Measurements from ENCODE around the gene TEK.

Gene TEK

DNA sequence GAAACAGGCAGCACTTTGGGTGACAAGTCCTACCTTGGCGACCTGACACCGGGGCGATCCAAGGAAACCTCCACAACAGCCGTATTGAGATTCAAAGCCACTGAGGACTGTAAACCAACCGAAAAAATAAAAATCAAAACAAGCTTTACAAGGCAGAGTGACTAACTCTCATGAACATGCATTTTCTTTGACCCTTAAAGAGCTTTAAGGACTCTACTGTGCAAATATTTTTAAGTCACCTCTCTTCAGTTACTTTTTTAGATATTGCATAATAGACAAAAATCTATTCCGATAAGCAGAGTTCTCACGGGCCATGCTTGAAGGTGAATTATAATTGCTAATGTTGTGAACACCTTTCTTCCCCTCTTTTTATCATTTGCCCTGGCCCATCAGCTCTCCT lies 149.6 kb downstream of the TEK start:
- no peak for DNase-seq

DNA sequence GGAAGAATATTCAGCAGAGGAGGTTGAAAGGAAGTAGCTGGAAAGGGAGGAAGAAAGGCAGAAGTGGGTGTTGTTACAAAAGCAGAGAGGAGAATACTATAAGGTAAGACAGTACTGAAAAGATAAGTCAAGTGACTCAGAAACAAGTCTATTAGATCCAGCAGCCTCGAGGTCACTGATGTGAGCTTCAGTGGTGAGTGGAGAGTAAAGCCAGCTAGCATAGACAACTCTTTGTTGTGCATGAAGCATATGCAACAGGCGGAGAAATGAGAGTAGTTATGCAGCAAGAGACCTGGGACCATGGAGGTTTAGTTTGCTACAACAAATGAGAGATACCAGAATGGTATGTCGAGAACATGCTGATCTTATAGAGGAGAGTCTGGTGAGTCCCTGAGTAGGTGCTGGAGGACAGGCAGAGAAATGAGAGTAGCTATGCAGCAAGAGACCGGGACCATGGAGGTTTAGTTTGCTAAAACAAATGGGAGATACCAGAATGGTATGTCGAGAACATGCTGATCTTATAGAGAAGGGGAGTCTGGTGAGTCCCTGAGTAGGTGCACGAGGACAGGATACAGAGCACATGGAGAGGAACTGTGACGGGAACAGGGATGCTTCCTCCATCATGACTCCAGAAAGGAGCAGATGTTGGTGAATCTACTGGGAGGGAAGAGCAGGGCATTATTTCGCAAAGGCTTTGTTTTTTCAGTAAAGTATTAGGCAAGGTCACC lies 151.9 kb downstream of the TEK start:
- no peak for DNase-seq

DNA sequence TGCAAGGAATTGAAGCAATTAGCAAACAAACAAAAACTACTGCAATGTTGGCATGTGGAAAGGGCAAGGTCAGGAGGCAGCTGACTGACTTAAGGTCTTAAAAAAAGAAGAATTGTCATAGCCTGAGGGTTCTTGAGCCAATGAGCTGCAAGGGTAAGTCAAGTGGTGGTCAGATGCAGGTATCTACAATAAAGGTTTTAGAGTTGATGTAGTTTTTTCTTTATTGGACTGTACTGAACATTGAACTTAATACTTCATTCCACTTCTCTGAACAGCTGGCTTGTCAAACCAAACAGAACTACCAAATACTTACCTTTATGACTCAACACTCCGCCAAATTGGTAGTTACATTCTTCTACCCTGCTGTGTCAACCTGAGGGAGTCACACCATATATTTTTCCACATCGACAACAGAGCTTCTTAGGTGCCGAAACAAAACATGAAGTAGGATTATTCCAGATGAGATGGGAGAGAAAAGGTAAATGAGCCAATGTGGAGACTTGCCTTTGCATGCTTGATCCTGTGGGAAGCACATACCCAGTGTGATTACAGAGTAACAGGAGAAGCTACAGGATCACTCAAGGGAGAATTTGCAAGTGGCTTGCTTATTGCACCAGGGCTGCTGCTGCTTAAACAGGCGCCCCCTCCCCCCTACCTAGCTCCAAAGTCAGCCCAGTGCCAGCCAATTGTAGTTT lies 152.6 kb downstream of the TEK start:
- no peak for DNase-seq

DNA sequence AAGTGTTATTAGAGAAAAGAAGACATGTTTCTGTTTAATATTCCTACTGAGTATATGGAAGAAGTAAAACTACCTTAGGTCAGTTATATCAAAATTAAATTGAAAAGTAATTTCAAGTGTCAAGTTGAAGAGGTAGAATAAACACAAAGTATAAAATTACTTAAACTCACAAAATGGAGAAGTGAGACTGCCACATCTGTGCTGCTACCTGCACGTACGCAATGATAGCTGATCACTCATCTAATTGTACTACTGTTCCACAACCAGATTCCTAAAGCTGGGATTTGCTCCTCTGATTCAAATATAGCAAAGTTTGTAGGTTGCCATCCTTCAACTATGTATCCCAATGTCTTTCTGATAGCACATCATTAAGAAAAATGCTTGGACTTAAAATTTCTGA lies 163.1 kb downstream of the TEK start:
- no peak for DNase-seq

DNA sequence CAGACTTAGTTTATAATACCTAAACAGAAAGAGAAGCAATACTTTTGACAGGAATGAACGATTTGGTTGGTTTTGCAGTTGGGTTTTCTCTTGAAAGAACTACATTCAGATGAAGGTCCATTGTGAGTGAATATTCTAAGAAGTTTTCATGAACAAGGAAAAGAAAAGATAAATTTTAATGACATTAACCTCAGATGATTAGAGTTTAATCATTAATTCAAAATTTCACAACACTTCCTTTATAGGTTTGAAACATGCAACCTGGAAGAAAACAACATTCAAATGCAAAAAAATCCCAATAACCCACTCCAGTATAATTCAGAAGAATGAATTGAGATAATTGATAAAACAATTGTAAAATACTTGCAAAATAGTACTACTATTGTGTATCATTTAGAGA lies 164.2 kb downstream of the TEK start:
- DNase-seq = no peak

DNA sequence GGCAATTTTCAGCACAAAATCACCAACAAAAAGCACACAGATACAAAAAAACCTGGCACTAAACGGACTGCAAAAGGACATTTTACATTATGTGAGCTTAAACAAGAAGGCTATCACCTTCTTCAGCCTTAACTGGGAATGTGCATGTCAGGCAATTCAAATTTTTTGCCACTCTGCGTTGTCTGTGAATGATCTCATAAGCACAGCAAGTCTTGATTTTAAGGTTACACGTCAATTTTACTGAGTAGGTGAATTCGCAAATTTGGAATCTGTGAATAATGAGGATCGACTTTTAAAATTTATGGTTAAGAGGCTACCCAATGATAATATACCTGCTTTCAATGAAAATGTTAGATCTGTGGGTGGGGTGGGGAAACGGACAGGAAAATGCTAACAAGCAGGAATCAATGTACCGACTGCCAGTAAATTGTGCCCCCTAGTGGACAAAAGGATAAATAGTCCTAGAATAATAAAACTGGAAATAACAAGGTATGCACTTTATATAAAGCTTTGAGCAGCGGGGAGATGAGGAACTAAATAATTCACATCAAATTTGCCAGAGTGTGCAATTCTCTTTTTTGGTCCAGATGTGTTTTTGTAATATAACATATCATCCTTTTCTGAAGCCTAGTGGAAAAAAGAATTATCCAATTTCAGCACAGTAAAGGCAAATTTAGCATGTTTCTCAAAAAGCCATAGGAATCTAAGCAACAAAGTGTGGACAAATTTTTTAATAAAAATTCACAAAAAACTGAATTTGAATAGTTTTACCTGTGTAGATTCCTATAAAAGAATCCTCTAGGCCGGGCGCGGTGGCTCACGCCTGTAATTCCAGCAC lies 167.4 kb downstream of the TEK start:
- DNase-seq = peak; percentile 7

DNA sequence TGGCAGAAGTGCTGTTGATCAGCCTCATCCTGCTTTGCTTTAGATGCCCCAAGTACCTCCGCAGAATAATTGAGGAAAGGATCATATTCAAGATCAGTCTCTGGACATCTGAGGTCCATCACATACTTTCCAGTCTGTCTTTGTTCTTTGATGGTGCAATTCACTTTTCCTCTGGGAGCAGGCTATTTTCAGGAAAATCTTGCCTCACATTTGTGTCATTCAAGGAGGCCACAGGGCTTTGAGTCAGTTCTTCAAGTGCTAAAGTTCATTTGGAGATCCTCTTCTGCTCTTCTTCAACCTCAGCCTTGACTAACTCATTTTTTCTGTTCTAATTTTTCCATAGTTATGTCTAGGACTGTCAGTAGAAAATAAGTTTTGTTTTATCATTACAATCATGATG lies 169.3 kb downstream of the TEK start:
- no peak for DNase-seq

DNA sequence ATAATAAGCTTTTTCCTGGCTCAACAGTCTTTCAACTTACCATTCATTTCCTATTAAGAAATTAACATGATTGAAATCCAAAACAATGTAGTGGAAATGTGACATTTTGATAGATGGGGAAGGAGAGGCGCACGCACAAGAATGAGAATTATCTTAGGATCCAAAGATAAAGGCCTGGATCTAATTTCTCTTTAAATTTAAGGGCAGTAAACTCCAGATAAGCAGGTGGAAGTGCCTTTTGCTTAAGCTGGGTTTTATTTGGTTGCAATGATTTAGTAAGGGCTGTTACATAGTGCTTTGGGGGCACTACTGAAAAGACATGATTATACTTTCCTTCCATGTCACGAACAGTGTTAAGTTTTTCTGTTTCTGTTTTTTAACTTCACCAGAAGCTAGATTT lies 170.6 kb downstream of the TEK start:
- no peak for DNase-seq

Data from NCI-H2107 (cell line).